Cortex of kidney (tissue), 1 donor: Measurements from ENCODE around the gene NPAS2.

Experiments
- DNase-seq: peaks from one replicate; lab custom pipeline; 2025; lab: John Stamatoyannopoulos, UW

NPAS2 gene

DNA sequence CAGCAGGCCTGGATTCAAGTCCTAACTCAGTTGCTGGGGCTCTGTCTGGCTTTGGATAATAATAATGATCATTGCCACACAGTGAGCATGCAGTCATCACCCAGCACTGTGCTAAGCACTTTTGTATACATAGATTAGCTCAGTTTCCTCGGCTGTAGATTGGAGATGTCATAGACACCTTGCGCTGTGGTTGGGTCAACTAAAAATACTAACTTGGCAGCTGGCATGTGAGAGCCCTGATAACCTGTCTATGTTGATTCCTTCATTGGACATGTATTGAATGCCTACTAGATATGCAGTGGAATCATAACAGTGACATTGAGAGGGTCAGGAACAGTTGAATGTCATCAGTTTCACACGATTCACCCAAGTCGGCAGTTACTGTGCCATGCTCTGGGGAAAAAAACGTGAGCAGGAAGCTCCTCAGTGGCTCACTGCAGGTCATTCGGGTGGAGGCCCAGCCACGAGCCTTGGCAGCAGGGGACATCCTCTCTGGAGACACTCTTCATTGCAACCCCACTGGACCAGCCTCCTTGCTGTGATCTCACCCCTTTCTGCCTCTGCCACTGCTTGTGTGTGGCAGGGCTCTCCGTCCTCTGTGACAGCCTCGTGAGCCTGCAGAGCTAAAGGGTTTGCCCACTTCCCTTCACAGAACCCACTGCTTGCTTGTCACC is 85.3 kb downstream of the NPAS2 start:
- no peak for DNase-seq

DNA sequence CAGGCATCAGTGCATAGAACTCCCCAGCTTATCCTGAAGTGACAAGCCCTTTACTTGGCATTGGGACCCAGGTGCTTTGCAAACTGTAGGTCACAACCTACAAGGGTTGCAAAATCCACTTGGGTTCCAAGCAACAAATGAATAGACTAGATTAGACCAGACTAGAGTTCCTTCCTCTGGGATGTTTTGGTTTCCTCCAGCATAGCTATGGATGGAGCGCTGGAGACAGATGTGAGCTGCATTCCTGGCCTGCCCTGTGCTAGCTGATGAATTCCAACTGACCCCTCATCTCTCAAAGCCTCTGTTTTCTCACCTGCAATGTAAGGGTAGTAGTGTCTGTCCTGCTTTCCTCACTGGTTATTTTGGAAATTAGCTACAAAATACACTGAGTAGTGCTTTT is 86.2 kb downstream of the NPAS2 start:
- no peak for DNase-seq

DNA sequence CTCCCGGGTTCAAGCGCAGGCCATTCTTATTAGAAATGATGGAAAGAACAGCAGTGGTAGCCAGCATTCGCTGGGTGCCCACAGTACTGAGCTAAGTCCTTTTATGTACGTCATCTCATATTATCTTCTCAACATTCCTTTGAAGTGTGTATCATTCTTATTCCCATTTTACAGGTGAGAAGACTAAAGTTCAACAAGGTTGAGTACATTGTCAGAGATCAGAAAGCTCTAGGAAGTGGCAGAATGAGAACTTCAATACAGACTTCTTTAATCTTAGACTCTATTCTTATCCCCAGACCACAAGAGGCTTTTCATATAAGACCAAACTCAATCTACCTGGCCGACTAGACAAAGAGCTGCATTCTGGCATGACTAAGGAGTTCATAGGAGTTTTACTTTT is 86.7 kb downstream of the NPAS2 start:
- DNase-seq, result no peak

DNA sequence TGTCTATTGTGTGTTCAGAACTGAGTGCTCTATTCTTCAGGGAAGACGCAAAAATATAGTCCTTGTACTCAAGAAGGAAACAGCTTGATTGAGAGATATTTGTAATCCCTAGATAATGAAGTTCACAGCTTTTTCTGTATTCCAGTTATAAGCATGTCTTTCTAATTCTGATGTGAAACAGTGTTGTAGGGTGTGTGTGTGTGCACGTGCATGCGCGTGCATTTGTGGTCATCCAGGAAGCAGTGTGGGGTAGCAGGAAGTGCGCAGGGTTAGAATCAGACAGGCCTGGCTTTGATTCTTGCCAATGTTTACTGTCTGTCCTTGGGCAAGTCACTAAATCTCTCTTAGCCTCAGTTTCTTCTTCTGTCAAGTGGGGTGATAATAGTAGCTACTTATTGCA is 87.9 kb downstream of the NPAS2 start:
- no peak for DNase-seq

DNA sequence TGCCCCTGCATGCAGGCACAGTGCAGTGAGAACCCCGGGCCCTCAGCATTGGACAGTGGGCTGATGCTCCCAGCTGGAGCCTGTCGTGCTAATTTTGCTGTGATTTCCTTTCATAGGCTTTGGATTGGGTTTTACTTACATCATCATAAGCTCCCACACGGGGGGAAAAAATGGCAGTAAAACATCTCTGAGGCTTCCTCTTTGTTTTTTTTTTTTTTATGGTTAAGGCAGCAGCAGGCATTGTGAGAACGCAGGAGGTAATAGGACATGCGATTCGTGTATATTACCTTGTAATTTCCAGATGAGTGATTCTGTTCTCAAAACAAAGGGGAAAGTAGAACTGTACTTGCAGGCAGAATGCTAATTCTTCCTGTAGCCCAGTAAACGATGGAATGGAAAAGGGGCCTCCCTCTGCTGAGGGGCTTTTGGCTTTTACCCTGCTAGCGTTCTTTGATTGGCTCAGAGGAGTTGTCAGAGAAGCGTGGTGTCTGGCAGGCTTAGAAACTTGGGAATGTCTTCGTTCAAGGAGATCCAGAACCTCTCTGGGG is 89.7 kb downstream of the NPAS2 start:
- DNase-seq, result no peak

DNA sequence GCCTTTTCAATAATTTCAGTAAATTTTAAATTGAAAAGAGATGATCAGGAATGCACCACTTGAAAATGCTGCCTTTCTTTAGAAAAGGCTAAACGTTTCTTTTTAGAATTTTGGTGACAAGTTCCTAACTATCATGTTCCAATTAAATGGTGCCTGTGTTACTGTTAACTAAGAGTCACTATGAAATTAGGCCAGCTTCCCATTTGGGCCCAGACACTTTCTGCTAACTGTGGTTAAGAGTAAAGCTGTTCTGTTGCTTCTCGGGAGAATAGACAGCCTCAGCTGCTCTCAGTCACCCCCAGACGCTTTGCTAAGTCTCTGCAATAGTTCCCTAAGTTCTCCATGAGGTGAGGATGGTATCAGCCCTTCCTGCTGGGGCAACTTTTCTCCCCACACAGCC is 90.2 kb downstream of the NPAS2 start:
- no peak for DNase-seq

DNA sequence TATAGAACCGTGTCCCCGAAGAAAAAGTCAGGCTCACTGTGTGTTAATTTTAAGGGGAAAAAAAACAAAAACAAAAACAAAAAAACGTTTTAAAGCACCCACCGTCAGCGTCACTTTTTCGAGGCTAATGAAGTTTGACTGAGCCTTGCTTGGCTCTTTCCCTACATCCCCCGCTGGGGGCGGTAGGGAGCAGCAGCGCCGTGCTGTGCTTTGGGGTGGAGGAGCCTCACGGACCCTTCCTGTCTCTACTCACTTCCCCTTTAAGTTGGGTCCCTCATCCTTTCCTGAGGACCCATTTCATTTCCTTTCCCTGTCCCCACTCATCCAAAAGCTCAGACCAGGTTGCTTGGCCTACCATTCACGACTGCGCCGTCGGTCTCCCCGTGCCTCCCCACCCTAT is 99.4 kb downstream of the NPAS2 start:
- no peak for DNase-seq

DNA sequence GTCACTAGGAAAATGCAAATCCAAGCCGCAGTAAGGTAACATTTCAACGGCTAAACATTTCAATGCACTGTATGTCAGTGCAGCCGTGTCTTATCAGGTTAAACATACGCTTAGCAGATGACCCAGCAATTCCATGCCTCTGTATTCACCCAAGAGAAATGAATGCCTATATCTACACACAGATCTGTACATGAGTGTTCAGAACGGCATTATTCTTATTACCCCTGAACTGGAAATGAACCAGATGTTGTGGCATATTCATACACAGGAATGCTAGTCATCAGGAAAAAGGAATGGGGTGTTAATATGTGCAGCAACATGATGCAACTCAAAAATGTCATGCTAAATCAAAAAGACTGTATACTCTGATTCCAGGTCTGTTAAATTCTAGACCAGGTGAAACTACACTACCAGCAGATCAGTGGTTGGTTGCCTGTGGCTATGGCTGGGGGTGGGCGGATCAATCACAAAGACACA is 101.8 kb downstream of the NPAS2 start:
- no peak for DNase-seq

DNA sequence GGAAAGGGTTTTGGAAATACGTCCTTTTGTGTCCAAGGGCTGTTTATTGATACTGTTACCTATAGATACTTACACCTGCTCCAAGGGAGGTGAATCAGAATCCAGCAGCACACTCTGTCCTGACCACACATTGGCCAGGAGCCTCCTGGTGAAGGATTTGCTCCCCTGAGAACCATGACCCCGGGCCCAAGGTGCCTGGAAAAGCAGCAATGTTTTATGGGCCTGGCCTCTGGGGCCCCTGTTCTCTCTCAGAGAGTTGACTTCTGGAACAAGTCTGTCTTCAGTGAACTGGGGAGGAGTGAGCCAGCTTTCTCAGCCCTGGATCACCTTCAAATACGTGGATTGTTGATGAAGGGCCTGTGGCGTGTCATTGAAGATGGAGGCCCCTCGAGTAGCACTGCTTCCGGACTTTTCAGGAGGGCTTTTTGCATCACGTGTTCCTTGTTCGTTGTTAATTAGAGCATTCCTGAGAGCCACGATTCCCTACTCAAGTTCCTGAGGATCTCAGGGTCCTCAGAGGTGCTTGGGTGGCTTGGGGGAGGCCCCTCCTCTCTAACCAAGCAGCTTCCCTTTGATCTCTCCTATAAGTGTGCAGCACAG is 103.6 kb downstream of the NPAS2 start:
- DNase-seq, result no peak

DNA sequence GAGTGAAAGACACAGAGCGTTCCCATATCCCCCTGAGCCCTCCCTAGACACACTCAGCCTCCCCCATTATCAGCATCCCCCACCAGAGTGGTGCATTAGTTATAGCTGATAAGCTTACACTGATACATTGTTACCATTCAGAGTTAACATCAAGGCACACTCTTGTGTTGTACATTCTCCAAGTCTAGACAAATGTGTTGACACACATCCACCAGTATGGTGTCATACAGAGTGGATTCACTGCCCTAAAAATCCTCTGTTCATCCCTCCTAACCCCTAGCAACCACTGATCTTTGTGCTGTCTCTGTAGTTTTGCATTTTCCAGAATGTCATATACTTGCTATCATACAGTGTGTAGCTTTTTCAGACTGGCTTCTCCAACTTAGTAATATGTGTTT is 104.2 kb downstream of the NPAS2 start:
- no peak for DNase-seq

DNA sequence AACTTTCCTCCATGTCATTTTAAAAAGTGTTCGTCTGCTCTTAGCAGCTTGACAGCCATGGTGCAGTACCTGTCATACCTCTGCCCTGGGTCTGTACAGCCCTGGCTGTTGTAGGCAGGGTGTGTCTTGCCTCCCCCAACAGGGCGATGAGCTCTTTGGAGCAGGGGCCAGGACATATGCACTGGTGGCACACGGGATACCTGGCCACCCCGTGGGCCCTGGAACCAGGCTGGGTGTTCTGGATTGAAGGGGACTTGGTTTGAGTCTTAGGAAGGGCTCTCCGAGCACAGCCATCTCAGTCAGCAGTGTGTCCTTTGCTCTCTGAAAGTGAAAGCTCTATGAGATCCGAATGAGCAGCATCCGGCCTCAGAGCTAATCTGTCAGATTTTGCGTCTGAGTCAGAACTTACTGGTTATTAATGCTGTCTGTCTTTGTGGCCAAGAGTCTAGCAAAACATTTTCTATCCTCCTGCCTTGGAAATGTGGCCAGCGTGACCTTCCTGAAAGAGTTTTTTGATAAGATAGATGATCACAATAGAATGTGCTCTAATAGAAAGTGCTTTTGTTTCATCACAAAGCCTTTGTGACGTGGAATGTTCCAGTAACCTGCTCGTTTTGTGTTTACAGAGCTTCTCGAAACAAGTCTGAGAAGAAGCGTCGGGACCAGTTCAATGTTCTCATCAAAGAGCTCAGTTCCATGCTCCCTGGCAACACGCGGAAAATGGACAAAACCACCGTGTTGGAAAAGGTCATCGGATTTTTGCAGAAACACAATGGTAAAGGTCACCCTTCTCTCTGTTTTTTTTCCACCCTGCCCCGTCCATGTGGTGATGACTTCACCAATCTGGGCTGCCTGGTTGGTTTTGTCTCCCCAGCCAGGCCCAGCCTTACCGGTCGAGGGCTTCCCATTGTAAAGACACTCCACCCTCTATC is 104.8 kb downstream of the NPAS2 start:
- DNase-seq, result no peak

DNA sequence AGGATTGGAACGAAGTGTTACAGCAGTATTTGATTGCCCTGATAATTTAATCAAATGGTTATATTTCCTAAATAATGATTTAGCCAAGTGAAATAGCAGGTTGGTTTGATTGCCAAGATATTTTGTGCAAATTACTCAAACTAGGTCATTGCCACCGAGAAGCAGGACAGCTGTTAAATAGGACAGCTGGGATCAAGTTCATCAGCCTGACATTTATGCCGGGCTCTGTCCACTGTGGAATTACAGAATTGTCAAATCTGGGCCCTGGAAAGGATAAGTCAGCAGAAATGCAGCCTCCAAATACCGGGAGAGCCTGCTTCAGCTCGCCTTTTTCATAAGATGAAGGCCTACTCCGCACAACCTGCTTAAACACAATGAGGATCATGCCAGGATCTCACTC is 108.3 kb downstream of the NPAS2 start:
- no peak for DNase-seq

DNA sequence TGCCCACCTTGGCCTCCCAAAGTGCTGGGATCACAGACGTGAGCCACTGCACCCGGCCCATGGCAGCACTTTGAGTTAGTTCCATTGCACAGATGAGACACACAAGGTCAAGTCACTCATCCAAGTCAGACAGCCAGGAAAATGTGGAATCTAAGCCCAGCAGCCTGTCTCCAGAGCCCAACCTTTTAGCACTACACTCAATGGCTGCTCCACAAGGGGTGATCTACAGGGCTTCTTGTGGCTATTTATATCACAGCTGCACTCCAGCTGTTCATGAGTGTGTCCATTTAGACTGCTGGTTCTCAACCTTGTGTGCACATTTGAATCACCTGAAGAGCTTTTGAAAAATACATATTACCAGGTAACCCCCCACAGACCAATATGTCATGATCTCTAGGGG is 109.2 kb downstream of the NPAS2 start:
- DNase-seq, result no peak

DNA sequence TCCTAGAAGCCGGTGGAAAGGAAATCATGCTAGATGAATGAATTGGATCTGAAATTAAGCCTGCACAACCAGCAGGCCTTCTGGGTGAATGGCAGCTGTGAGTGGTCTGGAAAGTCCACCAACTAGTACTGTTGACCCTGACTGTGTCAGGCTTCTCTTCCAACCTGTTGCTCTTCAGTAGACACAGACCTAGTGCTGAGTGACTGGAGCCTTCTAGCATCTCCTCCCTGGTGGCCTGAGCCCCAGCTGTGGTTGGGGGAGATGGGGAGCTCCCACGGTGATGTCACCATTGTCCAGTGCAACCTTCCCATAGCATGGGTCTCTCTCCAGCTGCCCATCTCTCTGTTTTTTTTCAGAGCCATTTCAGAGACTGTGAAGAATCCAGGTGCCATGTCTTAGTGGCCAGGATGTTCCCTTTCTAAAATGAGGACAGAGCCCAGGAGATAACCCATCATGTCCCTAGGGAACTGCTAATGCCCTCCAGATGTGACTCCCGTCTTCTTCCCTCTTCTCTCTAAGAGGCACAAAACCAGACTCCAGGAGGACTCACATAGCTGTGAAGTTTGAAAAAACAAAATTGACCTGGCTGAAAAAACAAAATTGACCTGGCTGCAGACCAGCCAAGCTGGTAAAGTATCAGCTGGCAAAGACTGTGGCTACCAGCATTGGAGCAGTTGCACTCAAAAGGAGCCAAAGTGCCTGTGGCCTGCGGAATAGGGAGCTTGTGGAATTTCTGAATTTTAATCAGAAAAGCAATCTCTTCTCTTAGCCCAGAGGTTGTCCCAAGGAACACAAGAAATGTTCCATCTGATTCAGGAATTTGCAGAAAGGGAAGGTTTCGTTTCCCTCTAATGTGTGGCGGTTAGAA is 114.8 kb downstream of the NPAS2 start:
- no peak for DNase-seq

DNA sequence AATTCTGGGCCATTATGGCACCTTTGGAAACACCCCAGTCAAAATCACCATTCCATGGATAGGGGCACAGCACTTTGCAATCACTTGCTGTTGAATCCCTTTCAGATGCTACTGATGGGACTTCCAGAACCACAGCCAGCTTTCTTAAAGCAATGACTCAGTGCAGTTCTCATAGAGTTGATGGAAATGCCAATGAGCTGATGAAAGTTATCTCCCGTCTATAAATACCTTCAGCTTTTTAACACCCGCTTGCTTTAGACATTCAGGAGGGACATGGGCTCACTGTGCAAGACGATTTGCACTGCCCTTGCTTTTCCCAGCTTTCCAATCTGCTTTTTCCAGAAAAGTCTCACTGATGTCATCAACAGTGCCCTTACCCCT is 115.4 kb downstream of the NPAS2 start:
- DNase-seq, result no peak

DNA sequence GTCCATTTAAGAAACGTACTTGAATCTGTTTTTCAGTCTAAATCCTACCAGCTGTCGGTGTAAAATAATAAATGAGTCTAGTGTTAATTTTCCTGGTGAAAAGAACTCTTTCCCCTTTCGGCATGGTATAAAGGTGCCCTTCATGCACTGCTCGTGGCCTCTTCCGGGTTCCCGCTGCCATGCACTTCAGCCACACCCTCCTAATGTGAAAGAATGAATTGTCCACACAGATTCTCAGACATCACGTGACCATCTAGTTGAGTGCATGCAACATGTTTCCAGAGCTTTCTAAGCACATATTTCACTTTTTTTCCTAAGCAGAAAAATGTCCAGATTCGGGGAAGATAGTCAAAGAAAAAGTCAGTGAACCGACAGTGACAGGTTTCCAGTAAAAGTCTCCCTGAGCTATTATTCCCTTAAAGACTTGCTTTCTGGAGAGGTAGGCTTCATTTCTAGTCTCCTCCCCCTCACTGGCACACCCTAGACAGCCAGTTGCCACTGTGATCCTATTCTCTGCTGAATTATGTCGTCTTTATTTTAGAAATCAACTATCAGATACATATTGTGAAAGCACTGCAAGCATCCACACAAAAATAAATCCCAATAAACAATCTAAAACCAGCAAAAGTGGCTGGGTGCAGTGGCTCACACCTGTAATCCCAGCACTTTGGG is 116.3 kb downstream of the NPAS2 start:
- DNase-seq, result no peak

DNA sequence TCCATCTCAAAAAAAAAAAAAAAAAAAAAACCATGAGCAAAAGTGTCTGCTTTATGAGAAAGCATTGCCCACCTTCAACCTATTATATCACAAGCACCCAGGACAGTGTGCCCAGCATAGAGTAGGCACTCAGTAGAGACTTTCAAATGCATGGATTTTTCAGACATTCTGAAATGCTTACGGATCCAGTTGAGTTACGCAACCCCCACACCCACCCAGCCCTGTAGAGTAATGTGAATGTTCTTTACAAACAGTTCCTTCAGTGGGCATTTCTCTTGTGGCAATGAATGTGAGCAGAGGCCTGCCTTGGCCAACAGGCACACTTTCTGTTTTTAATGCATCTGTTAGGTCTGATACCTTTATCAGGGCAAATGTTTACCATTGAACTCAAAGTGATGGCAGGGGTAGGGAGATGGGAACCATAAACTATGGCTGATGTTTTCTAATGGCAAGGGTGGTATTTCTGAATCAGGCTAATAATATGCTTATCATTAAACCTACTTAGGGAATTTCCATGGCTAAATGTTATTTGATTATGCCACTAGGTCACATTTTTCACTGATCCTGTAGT is 117.1 kb downstream of the NPAS2 start:
- DNase-seq, result no peak

DNA sequence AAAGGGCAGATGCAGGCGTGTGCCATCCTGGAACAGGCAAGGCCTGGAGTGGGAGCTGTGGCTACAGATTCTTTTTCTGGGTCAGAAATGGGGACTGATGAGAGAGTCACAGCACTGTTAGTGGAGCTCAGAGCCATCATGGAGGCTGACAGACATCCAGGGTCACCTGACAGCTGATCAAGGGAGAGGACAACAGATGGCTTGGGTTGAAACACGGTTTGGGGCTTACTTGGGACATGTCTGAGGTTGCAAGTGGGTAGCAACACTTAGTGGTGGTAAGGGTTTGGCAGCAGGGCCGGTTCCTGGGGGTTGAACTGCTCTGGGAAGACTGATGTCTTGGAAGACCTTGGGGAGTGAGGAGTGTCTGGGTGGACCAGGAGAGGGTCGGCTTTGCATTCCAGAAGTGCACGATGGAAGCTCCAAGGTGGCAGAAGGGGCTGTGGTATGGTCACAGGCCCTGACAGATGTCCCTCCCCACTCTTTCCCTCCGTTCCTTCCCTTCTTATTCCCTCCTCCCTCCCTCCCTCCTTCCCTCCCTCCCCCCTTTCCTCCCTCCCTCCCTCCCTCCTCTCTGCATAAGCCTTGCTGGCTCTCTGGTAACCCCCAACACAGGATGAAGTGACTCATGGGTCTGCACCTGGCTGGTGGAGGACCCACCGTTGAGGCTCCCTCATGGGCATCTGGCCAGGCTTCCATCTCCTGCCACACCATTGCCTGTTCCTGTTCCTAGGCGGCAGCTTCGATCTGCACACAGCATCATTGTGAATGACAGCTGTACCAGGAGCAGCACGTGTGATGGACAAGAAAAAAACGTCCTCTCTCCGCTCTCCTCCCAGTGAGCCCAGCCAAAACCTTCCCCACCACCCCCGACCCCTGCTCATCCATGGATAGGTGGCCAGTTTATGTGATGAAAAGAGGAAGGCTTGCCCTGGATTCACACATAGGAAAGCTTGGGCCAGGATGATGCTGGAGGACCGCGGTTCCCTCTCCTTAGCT is 118.4 kb downstream of the NPAS2 start:
- no peak for DNase-seq

DNA sequence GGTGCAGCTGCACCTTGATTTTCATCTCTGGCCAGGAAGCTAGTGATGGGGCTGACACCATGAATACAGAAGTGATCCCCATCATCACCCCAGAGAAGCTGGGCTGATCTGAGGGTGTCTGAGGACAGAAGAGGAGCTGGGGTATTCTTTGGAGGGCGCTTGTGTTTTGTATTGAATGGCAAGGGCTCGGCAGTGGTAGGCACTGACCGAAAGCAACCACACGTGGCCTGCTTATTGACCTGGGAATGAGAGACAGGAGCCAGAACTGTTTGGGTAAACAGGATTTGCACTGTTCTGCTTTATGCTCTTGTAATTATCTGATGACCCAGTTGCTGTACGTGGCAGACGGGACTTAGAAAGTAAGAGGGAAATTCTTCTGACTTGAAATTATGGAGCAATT is 119.5 kb downstream of the NPAS2 start:
- DNase-seq, result no peak

DNA sequence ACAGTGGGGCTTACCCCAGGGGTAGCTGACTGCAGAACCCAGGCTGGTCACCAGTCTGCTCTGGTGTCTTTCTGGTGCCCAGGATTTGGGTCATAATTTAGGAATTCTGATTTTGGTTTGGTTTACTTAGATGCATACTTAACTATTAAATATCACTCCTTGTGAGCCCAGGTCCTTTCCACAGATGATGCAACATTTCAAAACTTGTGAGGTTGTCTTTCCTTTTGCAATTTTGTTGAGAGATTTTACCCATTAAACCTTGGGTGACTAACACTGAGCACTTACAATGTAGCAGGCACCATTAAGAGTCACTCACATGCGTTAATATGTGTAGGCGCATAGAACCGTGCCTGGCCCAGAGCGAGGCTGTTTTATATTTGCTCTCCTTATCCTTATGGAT is 120.3 kb downstream of the NPAS2 start:
- no peak for DNase-seq
